OCI-LY7 (cell line): ENCODE measurements around the gene ARL4D. TPM values are rescaled to one million over a fixed set of nuclear protein-coding genes. Genes with fewer than 3 reads are reported as not detected.

ENCODE experiments used
- BruUV-seq: library from RNA; stranded (reverse); fragments of 400-500 nt; replicated peaks from 2 replicates; lab custom pipeline; 2021; lab: Mats Ljungman, UMichigan
- CTCF ChIA-PET: fragments of 300-600 bp; sonication (Branson Sonifier 250); formaldehyde crosslinking; loops from one replicate; lab custom pipeline; 2022; ENCODE audit warnings: antibody characterized with exemption; ENCODE audit not compliant: unreplicated experiment; lab: Charles Lee
- POLR2A ChIA-PET: fragments of 300-600 bp; sonication (Branson Sonifier 250); formaldehyde crosslinking; loops from one replicate; lab custom pipeline; 2022; ENCODE audit warnings: antibody characterized with exemption; lab: Charles Lee
- DNase-seq: peaks from one replicate; pipeline ENCODE4 v3.0.0-alpha.2; 2015; ENCODE audit warnings: low spot score
- H2AFZ ChIP-seq: fragments of 200-600 bp; sonication (generic), shearing (Covaris generic); 2 replicates; pipeline ENCODE4 v1.6.1; 2014; ENCODE audit warnings: mild to moderate bottlenecking, antibody characterized with exemption, low read length, moderate library complexity
- H3K27ac ChIP-seq: fragments of 200-600 bp; sonication (generic); 2 replicates; pipeline ENCODE4 v1.5.1; 2014; ENCODE audit warnings: mixed run types, low read depth, mild to moderate bottlenecking, moderate library complexity, low read length, inconsistent platforms; ENCODE audit not compliant: poor library complexity, severe bottlenecking
- H3K36me3 ChIP-seq: fragments of 200-600 bp; sonication (generic); 2 replicates; pipeline ENCODE4 v1.6.1; 2014; ENCODE audit warnings: mild to moderate bottlenecking, antibody characterized with exemption, low read length, moderate library complexity, mixed read lengths; ENCODE audit not compliant: insufficient read depth
- H3K4me1 ChIP-seq: fragments of 200-600 bp; sonication (generic); 2 replicates; pipeline ENCODE4 v1.5.1; 2014; ENCODE audit warnings: mild to moderate bottlenecking, low read length; ENCODE audit not compliant: insufficient read depth, poor library complexity, severe bottlenecking
- H3K4me2 ChIP-seq: fragments of 200-600 bp; sonication (generic); 2 replicates; pipeline ENCODE4 v1.6.1; 2014; ENCODE audit warnings: mild to moderate bottlenecking, low read length
- H3K4me3 ChIP-seq: fragments of 200-600 bp; sonication (generic); 2 replicates; pipeline ENCODE4 v1.5.1; 2014; ENCODE audit warnings: mild to moderate bottlenecking, low read depth, low read length; ENCODE audit not compliant: poor library complexity, severe bottlenecking
- H3K79me2 ChIP-seq: fragments of 200-600 bp; sonication (generic); 2 replicates; pipeline ENCODE4 v1.6.1; 2016; ENCODE audit warnings: low read depth, mild to moderate bottlenecking, low read length, moderate library complexity, mixed read lengths; ENCODE audit not compliant: insufficient read depth
- H3K9me2 ChIP-seq: fragments of 200-600 bp; sonication (generic); 2 replicates; pipeline ENCODE4 v1.6.1; 2016; ENCODE audit warnings: mild to moderate bottlenecking, low read length, mixed read lengths; ENCODE audit not compliant: insufficient read depth
- H3K9me3 ChIP-seq: fragments of 200-600 bp; sonication (generic); 2 replicates; pipeline ENCODE4 v1.6.1; 2014; ENCODE audit warnings: mild to moderate bottlenecking, mixed run types, low read length, mixed read lengths
- H4K20me1 ChIP-seq: fragments of 200-600 bp; sonication (generic); 2 replicates; pipeline ENCODE4 v1.6.1; 2014; ENCODE audit warnings: mild to moderate bottlenecking, antibody characterized with exemption, low read length, moderate library complexity, mixed read lengths; ENCODE audit not compliant: insufficient read depth
- EZH2phosphoT487 ChIP-seq: fragments of 200-600 bp; sonication (generic); IDR thresholded peaks from 2 replicates; pipeline ENCODE4 v1.6.1; 2018; ENCODE audit warnings: low read depth, borderline replicate concordance, mild to moderate bottlenecking, mixed run types, antibody characterized with exemption, low read length, moderate library complexity, mixed read lengths
- intact Hi-C: fragments of 100-400 bp; cut with micrococcal nuclease; formaldehyde crosslinking; loops from one replicate; pipeline ENCODE4 v1.10.0; 2022; ENCODE audit not compliant: unreplicated experiment
- total RNA-seq, 2 experiments: library from RNA; depleted of rRNA in 1 of 2; stranded (reverse); fragments of >200 nt in 1 of 2; shearing (Covaris generic) in 1 of 2; gene quantifications; 2 replicates each; pipeline ENCODE4 v1.2.3, GENCODE V29; 2014 to 2022
- TF ChIP-seq, protein P1 (sequence below): fragments of 200-600 bp; sonication (generic); conservative IDR thresholded peaks from 2 replicates; pipeline ENCODE4 v1.5.1; 2014; ENCODE audit warnings: mild to moderate bottlenecking, antibody characterized with exemption, low read length, moderate library complexity, mixed read lengths

ARL4D gene
- total RNA-seq, 2 experiments from 2014 or later: 0.72 to 1.4 TPM

- Histone ChIP-seq H3K4me1 (no peaks in the 10 kb centered on the region), H3K79me2 (no peaks in the 10 kb centered on the region), H3K4me3 (no peak overlapping the region), H3K9me3 (no peaks in the 10 kb centered on the region), H3K36me3 (no peaks in the 10 kb centered on the region), H3K9me2 (no peaks in the 10 kb centered on the region), H4K20me1 (no peaks in the 10 kb centered on the region), H2AFZ (no peak overlapping the region), H3K27ac (no peak overlapping the region), H3K4me2 (no peak overlapping the region)
- CTCF ChIA-PET: no interaction called here
- POLR2A ChIA-PET: interaction anchor here (0.7 kb wide), 1 partner anchor 25 kb away, joined by 3 read pairs; no protein-coding TSS in a partner anchor
- no TSS peak for BruUV-seq
- intact Hi-C loops: no loop called here
- no peak for TF ChIP-seq EZH2phosphoT487
- TF ChIP-seq, protein P1, sequence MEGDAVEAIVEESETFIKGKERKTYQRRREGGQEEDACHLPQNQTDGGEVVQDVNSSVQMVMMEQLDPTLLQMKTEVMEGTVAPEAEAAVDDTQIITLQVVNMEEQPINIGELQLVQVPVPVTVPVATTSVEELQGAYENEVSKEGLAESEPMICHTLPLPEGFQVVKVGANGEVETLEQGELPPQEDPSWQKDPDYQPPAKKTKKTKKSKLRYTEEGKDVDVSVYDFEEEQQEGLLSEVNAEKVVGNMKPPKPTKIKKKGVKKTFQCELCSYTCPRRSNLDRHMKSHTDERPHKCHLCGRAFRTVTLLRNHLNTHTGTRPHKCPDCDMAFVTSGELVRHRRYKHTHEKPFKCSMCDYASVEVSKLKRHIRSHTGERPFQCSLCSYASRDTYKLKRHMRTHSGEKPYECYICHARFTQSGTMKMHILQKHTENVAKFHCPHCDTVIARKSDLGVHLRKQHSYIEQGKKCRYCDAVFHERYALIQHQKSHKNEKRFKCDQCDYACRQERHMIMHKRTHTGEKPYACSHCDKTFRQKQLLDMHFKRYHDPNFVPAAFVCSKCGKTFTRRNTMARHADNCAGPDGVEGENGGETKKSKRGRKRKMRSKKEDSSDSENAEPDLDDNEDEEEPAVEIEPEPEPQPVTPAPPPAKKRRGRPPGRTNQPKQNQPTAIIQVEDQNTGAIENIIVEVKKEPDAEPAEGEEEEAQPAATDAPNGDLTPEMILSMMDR: no peak
- no peak for DNase-seq
Measured at GRCh38 chr17:43409131-43409530, 10.3 kb downstream of the ARL4D start.

DNA sequence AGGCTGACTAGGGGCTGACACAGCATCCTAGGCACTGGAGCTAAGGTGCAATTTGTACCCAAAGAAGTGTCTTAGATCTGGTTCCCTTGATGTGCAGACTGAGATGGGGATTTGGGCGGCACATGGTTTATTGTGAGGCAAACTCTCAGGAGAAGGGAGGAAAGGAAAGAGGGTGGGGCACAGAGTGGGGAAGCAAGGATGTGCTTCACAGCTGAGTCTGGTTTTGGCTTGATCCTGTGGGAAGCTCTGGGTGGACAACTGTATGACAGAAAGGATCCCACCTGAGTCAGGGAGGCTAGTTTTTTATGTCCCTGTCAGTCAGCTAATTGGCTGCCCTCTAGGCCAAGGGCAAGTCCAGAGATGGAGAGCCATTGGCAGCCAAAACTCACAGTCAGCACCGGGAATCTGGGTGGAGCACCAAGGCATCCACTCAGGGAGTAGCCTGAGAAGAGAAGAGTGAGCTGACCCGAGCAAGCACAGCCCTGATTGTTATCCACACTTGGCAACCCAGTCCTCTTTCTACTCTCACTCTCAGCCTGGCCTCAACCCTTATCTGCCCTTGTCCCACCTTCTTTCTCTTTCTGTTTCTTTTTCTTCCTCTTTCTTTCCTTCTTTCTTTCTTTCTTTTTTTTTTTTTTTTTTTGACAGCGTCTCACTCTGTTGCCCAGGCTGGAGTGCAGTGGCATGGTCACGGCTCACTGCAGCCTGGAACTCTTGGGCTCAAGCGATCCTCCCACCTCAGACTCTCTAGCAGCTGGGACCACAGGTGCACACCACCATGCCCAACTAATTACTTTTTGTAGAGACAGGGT is 12.0 kb downstream of the ARL4D start:
- BruUV-seq: no TSS peak
- H3K36me3 ChIP-seq: no peaks in the 10 kb centered on the region
- H3K9me2 ChIP-seq: no peaks in the 10 kb centered on the region
- H4K20me1 ChIP-seq: no peaks in the 10 kb centered on the region
- H3K4me2 ChIP-seq: no peak overlapping the region
- H3K4me3 ChIP-seq: no peak overlapping the region
- H2AFZ ChIP-seq: no peak overlapping the region
- intact Hi-C loops: no loop called here
- CTCF ChIA-PET: no interaction called here
- POLR2A ChIA-PET: interaction anchor here (0.6 kb wide), 2 partner anchors 19 to 459 kb away, joined by 3 read pairs; no protein-coding TSS in a partner anchor
- no peak for DNase-seq
- TF ChIP-seq EZH2phosphoT487: no peak
- TF ChIP-seq, protein P1: no peak
- no peak overlapping the region for H3K27ac ChIP-seq
- H3K79me2 ChIP-seq: no peaks in the 10 kb centered on the region
- H3K4me1 ChIP-seq: no peaks in the 10 kb centered on the region
- H3K9me3 ChIP-seq: no peaks in the 10 kb centered on the region

GRCh38 chr17:43411369-43411677 is 12.5 kb downstream of the ARL4D start:
- no peaks in the 10 kb centered on the region for H3K9me2 ChIP-seq
- DNase-seq: no peak
- H3K9me3 ChIP-seq: no peaks in the 10 kb centered on the region
- H3K79me2 ChIP-seq: no peaks in the 10 kb centered on the region
- no peak overlapping the region for H3K4me3 ChIP-seq
- no peak overlapping the region for H3K27ac ChIP-seq
- no peaks in the 10 kb centered on the region for H4K20me1 ChIP-seq
- no peak overlapping the region for H3K4me2 ChIP-seq
- no TSS peak for BruUV-seq
- H2AFZ ChIP-seq: no peak overlapping the region
- CTCF ChIA-PET: no interaction called here
- TF ChIP-seq, protein P1: no peak
- no peak for TF ChIP-seq EZH2phosphoT487
- H3K36me3 ChIP-seq: no peaks in the 10 kb centered on the region
- intact Hi-C loops: no loop called here
- no peaks in the 10 kb centered on the region for H3K4me1 ChIP-seq
- POLR2A ChIA-PET: interaction anchor here (0.6 kb wide), 1 partner anchor 19 kb away, joined by 3 read pairs; no protein-coding TSS in a partner anchor
